Neuron (in vitro differentiated cells): ENCODE results near the gene DMXL1.

Source experiments
- H2AFZ ChIP-seq: one replicate; pipeline ENCODE4 v1.6.1; 2013; ENCODE audit warnings: low read depth, mild to moderate bottlenecking, inconsistent platforms, low read length, moderate library complexity
- H3K27me3 ChIP-seq: one replicate; pipeline ENCODE4 v1.6.1; 2013; ENCODE audit warnings: low read length; ENCODE audit not compliant: insufficient read depth
- H3K36me3 ChIP-seq: one replicate; pipeline ENCODE4 v1.6.1; 2013; ENCODE audit warnings: low read length; ENCODE audit not compliant: insufficient read depth
- H3K4me1 ChIP-seq: one replicate; pipeline ENCODE4 v1.6.1; 2013; ENCODE audit warnings: low read length; ENCODE audit not compliant: insufficient read depth
- H3K4me3 ChIP-seq: 2 replicates; pipeline ENCODE4 v1.5.1; 2013; ENCODE audit warnings: mild to moderate bottlenecking, low read length, moderate library complexity
- H3K9me3 ChIP-seq: one replicate; pipeline ENCODE4 v1.6.1; 2013; ENCODE audit warnings: low read length

Gene DMXL1, protein sequence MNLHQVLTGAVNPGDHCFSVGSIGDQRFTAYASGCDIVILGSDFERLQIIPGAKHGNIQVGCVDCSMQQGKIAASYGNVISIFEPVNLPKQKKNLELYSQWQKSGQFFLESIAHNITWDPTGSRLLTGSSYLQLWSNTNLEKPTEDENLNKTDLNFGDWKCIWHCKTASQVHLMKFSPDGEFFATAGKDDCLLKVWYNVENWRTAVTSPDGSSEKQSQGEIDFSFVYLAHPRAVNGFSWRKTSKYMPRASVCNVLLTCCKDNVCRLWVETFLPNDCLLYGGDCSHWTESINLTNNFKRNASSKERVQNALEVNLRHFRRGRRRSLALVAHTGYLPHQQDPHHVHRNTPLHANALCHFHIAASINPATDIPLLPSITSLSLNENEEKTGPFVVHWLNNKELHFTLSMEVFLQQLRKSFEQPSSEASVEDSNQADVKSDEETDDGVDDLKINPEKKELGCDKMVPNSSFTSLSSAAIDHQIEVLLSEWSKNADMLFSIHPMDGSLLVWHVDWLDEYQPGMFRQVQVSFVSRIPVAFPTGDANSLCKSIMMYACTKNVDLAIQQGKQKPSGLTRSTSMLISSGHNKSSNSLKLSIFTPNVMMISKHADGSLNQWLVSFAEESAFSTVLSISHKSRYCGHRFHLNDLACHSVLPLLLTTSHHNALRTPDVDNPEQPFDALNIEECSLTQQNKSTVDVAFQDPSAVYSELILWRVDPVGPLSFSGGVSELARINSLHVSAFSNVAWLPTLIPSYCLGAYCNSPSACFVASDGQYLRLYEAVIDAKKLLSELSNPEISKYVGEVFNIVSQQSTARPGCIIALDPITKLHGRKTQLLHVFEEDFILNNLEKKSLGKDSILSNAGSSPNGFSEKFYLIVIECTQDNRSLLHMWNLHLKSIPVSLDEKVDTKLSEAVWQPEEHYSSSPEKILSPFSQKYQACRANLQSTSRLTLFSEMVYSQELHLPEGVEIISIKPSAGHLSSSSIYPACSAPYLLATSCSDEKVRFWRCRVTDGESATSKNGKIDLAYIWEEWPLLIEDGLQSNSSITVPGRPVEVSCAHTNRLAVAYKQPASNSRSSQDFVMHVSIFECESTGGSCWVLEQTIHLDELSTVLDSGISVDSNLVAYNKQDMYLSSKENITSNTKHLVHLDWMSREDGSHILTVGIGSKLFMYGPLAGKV (N-terminal part only)

DNA sequence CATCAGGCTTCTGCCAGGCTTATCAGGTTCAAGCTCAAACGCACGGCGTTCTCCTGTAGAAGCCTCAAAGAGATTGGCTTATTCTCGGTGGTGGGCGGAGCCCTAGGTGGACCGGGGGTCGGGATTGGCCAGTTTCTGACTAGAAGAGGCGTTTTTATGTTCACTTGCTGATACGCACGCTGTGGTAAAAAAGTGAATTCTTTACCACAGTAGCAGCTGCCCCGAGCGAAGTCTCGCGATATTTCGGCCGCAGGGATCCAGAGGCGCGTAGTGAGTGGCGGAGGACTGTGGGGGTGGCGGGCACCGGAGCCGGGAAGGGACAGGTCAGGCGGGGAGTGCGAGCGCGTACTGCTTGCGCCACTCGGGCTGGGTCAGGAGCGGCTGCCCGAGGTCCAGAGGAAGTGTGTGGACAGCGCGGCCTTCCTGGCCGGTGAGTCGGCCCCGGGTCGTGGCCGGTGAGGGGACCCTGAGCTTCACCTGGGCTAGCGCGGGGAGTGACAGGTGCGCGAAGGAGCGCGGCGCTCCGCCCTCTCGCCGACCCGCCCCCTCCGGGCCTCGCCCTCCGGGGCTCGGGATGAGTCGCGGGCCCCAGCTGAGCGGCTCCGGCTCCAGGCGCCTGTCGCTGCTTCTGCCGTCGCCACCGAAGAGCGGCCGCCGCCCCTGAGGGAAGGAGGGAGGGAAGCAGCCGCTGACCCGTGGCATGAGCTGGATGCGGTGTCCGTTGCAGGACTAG is at the start of gene DMXL1:
Gene DMXL1, plus strand, starts transcription at position 260 of the 733 bp plus-strand sequence. CDS start 483 bp downstream, outside the sequence.
- Histone ChIP-seq H3K4me1 (peaks cover 10% of the 10 kb centered on the region), H3K27me3 (no peaks in the 10 kb centered on the region), H2AFZ (peak within 1 kb of the TSS; percentile 92), H3K36me3 (no peaks in the 10 kb centered on the region), H3K9me3 (no peaks in the 10 kb centered on the region), H3K4me3 (peak within 1 kb of the TSS; percentile 88)

DNA sequence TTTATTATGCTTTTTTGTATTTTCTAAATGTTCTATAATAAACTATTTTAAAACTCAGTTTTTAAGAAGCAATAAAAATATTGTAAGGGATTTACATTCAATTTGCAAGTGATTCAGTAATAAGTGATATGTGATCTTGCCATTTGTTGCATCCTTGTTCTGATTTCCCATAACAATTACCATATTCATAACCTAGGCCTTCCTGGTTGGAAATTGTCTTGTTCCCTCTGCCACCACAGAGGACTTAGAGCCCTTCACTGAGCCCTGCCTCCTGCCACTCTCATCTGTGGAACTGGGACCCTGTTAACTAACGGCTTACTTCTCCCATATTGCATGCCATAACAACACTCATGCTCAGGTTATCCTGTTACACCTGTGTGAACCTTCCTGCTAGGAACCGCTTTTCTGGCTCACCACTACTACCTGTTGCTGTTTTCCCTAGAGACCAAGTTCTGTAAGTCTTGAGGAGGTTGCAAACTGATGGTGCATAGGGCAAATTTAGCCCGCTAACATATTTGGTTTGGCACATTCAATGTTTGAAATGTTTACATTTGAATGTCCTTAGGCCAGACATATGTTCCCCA is 49.6 kb upstream of the DMXL1 start:
- H2AFZ ChIP-seq: no peak overlapping the region
- no peaks in the 10 kb centered on the region for H3K9me3 ChIP-seq
- no peaks in the 10 kb centered on the region for H3K36me3 ChIP-seq
- no peaks in the 10 kb centered on the region for H3K4me1 ChIP-seq
- no peaks in the 10 kb centered on the region for H3K27me3 ChIP-seq
- no peak overlapping the region for H3K4me3 ChIP-seq

- no peaks in the 10 kb centered on the region for H3K36me3 ChIP-seq
Measured at GRCh38 chr5:119022017-119022745, 48.7 kb upstream of the DMXL1 start.

DNA sequence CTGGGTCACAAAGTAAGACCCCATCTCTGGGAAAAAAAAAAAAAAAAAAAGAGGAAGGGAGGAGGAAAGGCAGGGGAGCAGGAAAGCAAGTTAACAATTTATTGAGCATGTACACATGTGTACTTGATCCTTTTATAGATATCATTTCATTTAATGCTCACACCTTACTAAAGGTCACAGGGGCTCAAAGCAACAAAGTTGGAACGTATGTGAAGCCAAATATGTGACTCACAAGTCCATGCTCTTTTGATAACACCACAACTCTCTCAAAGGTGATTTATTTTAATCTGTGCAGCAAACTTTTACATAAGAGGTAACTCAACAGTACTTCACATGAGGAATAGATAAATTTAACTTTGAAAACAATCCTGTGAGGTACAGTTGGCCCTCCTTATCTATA is 48.1 kb upstream of the DMXL1 start:
- H3K36me3 ChIP-seq: no peaks in the 10 kb centered on the region
- no peaks in the 10 kb centered on the region for H3K9me3 ChIP-seq
- no peaks in the 10 kb centered on the region for H3K27me3 ChIP-seq
- no peak overlapping the region for H2AFZ ChIP-seq
- no peaks in the 10 kb centered on the region for H3K4me1 ChIP-seq
- no peak overlapping the region for H3K4me3 ChIP-seq

More at GRCh38 chr5:119022017-119022745, 48.7 kb upstream of the DMXL1 start:
- Histone ChIP-seq H2AFZ (no peak overlapping the region), H3K4me3 (no peak overlapping the region), H3K27me3 (no peaks in the 10 kb centered on the region), H3K9me3 (no peaks in the 10 kb centered on the region), H3K4me1 (no peaks in the 10 kb centered on the region)

DNA sequence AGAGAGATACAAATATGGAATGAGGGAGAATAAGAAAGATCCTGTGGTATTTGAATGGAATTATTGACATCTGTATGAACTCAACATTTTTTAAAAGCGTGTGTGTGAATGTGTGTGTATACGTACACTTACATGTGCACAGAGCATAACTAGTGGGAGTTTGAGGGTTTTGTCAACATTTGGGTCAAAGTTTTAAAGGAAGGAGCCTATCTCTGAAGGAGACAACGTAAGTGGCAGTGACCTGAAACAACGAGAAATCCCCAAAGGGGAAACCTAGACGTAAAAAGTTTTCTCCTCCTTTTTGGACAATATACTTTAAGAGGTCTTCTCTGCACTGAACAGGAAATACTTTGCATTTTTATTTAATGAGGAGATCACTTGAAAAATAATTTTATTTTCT is 42.3 kb upstream of the DMXL1 start:
- Histone ChIP-seq H2AFZ (no peak overlapping the region), H3K4me1 (no peaks in the 10 kb centered on the region), H3K4me3 (no peak overlapping the region), H3K36me3 (no peaks in the 10 kb centered on the region), H3K9me3 (no peaks in the 10 kb centered on the region), H3K27me3 (no peaks in the 10 kb centered on the region)

DNA sequence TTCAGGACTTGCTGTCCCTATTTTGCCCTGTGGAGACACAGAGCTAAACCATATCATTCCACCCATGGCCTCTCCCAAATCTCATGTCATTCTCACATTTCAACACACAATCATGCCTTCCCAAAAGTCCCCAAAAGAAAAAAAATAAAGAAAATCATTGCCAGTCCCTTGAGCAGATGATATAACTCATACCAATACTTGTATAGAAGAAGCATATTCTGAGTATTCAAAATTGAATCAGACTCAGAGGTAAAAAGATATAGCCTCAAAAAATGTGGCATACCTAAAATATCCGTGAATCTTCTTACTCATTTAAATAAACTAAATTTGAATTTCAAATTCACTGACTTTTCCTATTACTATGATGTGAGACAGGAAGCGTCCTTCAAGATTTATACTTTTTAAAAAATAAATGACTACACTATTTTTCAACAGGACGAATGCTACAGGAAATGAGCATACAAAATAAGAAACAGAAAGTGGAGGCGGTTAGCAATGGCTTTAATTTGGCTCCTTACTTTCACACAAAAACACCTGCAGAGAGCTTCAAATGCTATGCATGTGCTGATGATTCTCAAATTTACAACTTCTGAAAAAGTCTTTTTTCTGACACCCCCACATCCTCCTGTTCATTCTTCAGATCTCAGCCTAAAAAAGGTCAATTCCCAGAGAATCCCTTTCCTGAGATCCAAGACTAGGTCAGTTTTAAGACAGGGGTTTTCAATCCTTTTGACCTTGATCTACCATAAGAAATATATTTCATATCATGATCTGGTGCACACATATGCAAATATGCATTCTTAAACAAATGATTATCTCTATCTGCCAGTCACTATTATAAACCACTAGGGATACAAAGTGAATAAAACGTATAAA is 39.6 kb upstream of the DMXL1 start:
- Histone ChIP-seq H3K4me3 (no peak overlapping the region), H3K36me3 (no peaks in the 10 kb centered on the region), H3K4me1 (no peaks in the 10 kb centered on the region), H3K27me3 (no peaks in the 10 kb centered on the region), H2AFZ (no peak overlapping the region), H3K9me3 (no peaks in the 10 kb centered on the region)

DNA sequence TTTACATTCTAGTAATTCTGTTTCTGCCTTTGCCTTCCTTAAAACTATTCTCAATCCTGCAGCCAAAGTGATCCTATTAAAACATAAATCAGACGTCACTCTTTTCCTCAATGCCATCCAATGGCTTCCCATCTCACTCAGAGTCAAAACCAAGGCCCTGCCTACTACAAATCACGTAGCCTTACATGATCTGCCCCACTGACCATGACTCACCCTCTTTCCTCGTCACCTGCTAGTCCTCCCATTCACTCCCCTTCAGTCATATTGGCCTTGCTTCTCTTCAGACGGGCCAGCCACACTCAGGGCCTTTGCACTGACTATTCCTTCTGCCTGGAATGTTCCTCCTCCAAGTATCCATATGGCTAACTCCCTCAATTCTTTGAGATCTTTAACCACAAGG is 39.0 kb upstream of the DMXL1 start:
- Histone ChIP-seq H3K36me3 (no peaks in the 10 kb centered on the region), H3K4me3 (no peak overlapping the region), H3K9me3 (no peaks in the 10 kb centered on the region), H3K27me3 (no peaks in the 10 kb centered on the region), H3K4me1 (no peaks in the 10 kb centered on the region), H2AFZ (no peak overlapping the region)

GRCh38 chr5:119032656-119033055 is 38.2 kb upstream of the DMXL1 start:
- no peak overlapping the region for H2AFZ ChIP-seq
- H3K4me3 ChIP-seq: no peak overlapping the region
- H3K36me3 ChIP-seq: no peaks in the 10 kb centered on the region
- no peaks in the 10 kb centered on the region for H3K27me3 ChIP-seq
- H3K9me3 ChIP-seq: no peaks in the 10 kb centered on the region
- no peaks in the 10 kb centered on the region for H3K4me1 ChIP-seq

GRCh38 chr5:119033135-119033534 is 37.8 kb upstream of the DMXL1 start:
- Histone ChIP-seq H2AFZ (no peak overlapping the region), H3K36me3 (no peaks in the 10 kb centered on the region), H3K27me3 (no peaks in the 10 kb centered on the region), H3K9me3 (no peaks in the 10 kb centered on the region), H3K4me3 (no peak overlapping the region), H3K4me1 (no peaks in the 10 kb centered on the region)

DNA sequence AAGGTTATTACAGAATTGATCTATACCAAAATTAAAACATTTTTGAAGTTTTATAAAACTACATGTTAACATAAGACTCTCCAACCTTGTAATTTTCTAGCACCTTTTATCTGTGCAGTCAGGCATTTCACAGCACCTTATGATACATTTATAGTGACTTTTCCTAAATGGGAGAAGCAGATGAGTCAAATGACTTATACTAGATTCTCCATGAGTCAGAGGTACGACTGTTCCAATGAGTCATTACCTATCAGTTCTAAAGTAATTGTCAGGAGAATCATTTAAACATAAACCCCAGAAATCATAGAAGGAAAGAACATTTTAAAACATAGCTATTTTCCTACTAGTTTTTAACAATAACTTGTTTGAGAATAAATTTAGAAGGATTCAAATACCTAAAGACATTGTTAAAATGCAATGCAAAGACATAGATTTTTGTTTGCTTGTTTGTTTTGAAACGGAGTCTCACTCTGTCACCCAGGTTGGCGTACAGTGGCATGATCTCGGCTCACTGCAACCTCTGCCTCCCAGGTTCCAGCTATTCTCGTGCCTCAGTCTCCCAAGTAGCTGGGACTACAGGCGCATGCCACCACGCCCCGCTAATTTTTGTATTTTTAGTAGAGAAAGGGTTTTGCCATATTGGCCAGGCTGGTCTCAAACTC is 34.7 kb upstream of the DMXL1 start:
- Histone ChIP-seq H3K27me3 (no peaks in the 10 kb centered on the region), H3K9me3 (no peaks in the 10 kb centered on the region), H2AFZ (no peak overlapping the region), H3K4me1 (no peaks in the 10 kb centered on the region), H3K36me3 (no peaks in the 10 kb centered on the region), H3K4me3 (no peak overlapping the region)
